ENCODE data around the gene TMTC1. TPM values are rescaled to one million over a fixed set of nuclear protein-coding genes. Genes with fewer than 3 reads are reported as not detected.

The TMTC1 gene
- total and polyA plus RNA-seq, 5 donors from 2014 or later: not detected

- H3K4me3 ChIP-seq (ENCODE audit: low read depth, low read length): no peak overlapping the region
- no peaks in the 10 kb centered on the region for H3K9me3 Mint-ChIP-seq
- H3K36me3 ChIP-seq (ENCODE audit: control insufficient read depth, insufficient read depth, low read length): no peaks in the 10 kb centered on the region
- no peak overlapping the region for H3K27ac ChIP-seq (ENCODE audit: insufficient read depth, low read length, poor library complexity, severe bottlenecking)
- no peaks in the 10 kb centered on the region for H3K9me3 ChIP-seq (ENCODE audit: control insufficient read depth in 2 of 2, low read length in 2 of 2)
- ATAC-seq (ENCODE audit: low read depth in 2 of 2) (no peak), DNase-seq (no peak)
- H3K4me1 ChIP-seq (ENCODE audit: control insufficient read depth, insufficient read depth, low read length, poor library complexity, severe bottlenecking): no peaks in the 10 kb centered on the region
- H3K4me1 Mint-ChIP-seq: no peaks in the 10 kb centered on the region
- no peak overlapping the region for H3K4me3 Mint-ChIP-seq
- H3K27me3 Mint-ChIP-seq: peaks cover 8% of the 10 kb centered on the region
- H3K27me3 ChIP-seq (ENCODE audit: control insufficient read depth, insufficient read depth, low read length): peaks cover 3% of the 10 kb centered on the region
- H3K27ac Mint-ChIP-seq: no peak overlapping the region
- H3K36me3 Mint-ChIP-seq: no peaks in the 10 kb centered on the region
Measured at GRCh38 chr12:29546000-29546399, 237.7 kb downstream of the TMTC1 start.

GRCh38 chr12:29545102-29545467, 238.7 kb downstream of the TMTC1 start:
- ATAC-seq (ENCODE audit: low read depth in 2 of 2) (no peak), DNase-seq (no peak)
- Mint-ChIP-seq H3K4me3 (no peak overlapping the region), H3K36me3 (no peaks in the 10 kb centered on the region), H3K27me3 (peaks cover 9% of the 10 kb centered on the region), H3K27ac (no peak overlapping the region), H3K9me3 (no peaks in the 10 kb centered on the region), H3K4me1 (no peaks in the 10 kb centered on the region)
- Histone ChIP-seq H3K36me3 (ENCODE audit: control insufficient read depth, insufficient read depth, low read length) (no peaks in the 10 kb centered on the region), H3K4me3 (ENCODE audit: low read depth, low read length) (no peak overlapping the region), H3K27ac (ENCODE audit: insufficient read depth, low read length, poor library complexity, severe bottlenecking) (no peak overlapping the region), H3K9me3 (ENCODE audit: control insufficient read depth in 2 of 2, low read length in 2 of 2) (no peaks in the 10 kb centered on the region), H3K4me1 (ENCODE audit: control insufficient read depth, insufficient read depth, low read length, poor library complexity, severe bottlenecking) (no peaks in the 10 kb centered on the region), H3K27me3 (ENCODE audit: control insufficient read depth, insufficient read depth, low read length) (peaks cover 3% of the 10 kb centered on the region)

DNA sequence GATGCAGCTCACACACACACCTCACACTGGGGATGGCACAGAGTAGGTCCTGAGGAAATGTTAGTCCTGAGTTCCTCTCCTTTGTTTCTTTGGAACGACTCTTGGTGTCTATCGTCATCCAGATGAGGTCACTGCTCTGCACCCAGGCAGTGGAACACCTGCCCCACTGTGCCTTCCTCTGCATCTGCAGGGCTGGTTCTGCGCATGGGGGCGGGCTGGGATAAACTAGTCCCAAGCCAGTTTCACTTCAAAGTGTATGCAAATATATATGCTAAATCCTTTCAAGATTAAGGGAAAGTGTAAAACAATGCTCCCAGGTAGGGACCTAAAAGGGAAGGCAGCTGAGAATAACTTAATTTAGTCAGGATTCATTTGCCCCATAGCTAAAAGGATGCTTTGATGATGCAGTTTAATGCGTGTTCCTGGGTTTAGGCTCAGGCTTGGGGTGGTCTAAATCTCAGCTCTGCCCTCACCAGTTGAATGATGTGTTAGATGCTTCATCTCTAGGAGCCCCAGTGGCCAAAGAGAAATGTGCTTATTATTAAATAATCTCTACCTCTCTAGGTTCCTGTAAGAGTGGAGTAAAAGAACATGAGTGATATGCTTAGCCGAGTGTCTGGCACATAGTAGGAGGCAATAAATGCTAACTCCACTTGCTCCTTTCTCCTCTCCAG, 239.2 kb downstream of the TMTC1 start:
- peaks cover 7% of the 10 kb centered on the region for H3K27me3 ChIP-seq (ENCODE audit: control insufficient read depth, insufficient read depth, low read length)
- Mint-ChIP-seq H3K9me3 (no peaks in the 10 kb centered on the region), H3K4me1 (no peaks in the 10 kb centered on the region), H3K27me3 (peaks cover 14% of the 10 kb centered on the region), H3K36me3 (no peaks in the 10 kb centered on the region), H3K27ac (no peak overlapping the region), H3K4me3 (no peak overlapping the region)
- H3K4me1 ChIP-seq (ENCODE audit: control insufficient read depth, insufficient read depth, low read length, poor library complexity, severe bottlenecking): no peaks in the 10 kb centered on the region
- H3K9me3 ChIP-seq (ENCODE audit: control insufficient read depth in 2 of 2, low read length in 2 of 2): no peaks in the 10 kb centered on the region
- no peak overlapping the region for H3K4me3 ChIP-seq (ENCODE audit: low read depth, low read length)
- ATAC-seq (ENCODE audit: low read depth in 2 of 2) (no peak), DNase-seq (no peak)
- no peak overlapping the region for H3K27ac ChIP-seq (ENCODE audit: insufficient read depth, low read length, poor library complexity, severe bottlenecking)
- H3K36me3 ChIP-seq (ENCODE audit: control insufficient read depth, insufficient read depth, low read length): no peaks in the 10 kb centered on the region

GRCh38 chr12:29543036-29543435, 240.7 kb downstream of the TMTC1 start:
- Mint-ChIP-seq H3K9me3 (no peaks in the 10 kb centered on the region), H3K4me1 (no peaks in the 10 kb centered on the region), H3K36me3 (no peaks in the 10 kb centered on the region), H3K4me3 (no peak overlapping the region), H3K27me3 (peaks cover 15% of the 10 kb centered on the region), H3K27ac (no peak overlapping the region)
- H3K4me1 ChIP-seq (ENCODE audit: control insufficient read depth, insufficient read depth, low read length, poor library complexity, severe bottlenecking): no peaks in the 10 kb centered on the region
- DNase-seq: no peak
- no peak for ATAC-seq (ENCODE audit: low read depth in 2 of 2)
- no peak overlapping the region for H3K4me3 ChIP-seq (ENCODE audit: low read depth, low read length)
- no peaks in the 10 kb centered on the region for H3K9me3 ChIP-seq (ENCODE audit: control insufficient read depth in 2 of 2, low read length in 2 of 2)
- no peaks in the 10 kb centered on the region for H3K36me3 ChIP-seq (ENCODE audit: control insufficient read depth, insufficient read depth, low read length)
- H3K27ac ChIP-seq (ENCODE audit: insufficient read depth, low read length, poor library complexity, severe bottlenecking): no peak overlapping the region
- H3K27me3 ChIP-seq (ENCODE audit: control insufficient read depth, insufficient read depth, low read length): peaks cover 7% of the 10 kb centered on the region

GRCh38 chr12:29537298-29537697, 246.4 kb downstream of the TMTC1 start:
- DNase-seq (no peak), ATAC-seq (ENCODE audit: low read depth in 2 of 2) (no peak)
- no peak overlapping the region for H3K27ac ChIP-seq (ENCODE audit: insufficient read depth, low read length, poor library complexity, severe bottlenecking)
- Mint-ChIP-seq H3K9me3 (no peaks in the 10 kb centered on the region), H3K4me1 (no peaks in the 10 kb centered on the region), H3K36me3 (no peaks in the 10 kb centered on the region), H3K27me3 (peaks cover 7% of the 10 kb centered on the region), H3K27ac (no peak overlapping the region), H3K4me3 (no peak overlapping the region)
- no peak overlapping the region for H3K4me3 ChIP-seq (ENCODE audit: low read depth, low read length)
- H3K9me3 ChIP-seq (ENCODE audit: control insufficient read depth in 2 of 2, low read length in 2 of 2): no peaks in the 10 kb centered on the region
- H3K4me1 ChIP-seq (ENCODE audit: control insufficient read depth, insufficient read depth, low read length, poor library complexity, severe bottlenecking): no peaks in the 10 kb centered on the region
- peaks cover 5% of the 10 kb centered on the region for H3K27me3 ChIP-seq (ENCODE audit: control insufficient read depth, insufficient read depth, low read length)
- H3K36me3 ChIP-seq (ENCODE audit: control insufficient read depth, insufficient read depth, low read length): no peaks in the 10 kb centered on the region

DNA sequence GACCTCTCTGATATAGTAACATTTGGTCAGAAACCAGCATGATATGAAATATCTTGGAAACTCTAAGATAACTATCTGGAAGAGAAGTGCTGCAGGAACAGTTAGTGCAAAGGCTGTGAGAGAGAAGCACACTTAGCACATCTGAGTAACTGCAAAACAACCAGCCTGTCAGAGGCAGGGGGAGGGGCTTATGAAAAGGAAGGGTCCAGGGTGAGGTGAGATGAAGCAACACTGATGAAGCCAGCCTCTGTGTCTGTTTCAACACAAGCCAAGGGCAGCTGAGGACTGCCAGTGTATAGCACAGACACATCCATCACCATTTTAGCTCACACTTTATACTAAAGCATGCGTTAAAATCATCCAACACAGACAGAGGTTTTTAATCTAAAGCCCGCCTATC, 248.8 kb downstream of the TMTC1 start:
- peaks cover 9% of the 10 kb centered on the region for H3K27me3 Mint-ChIP-seq

GRCh38 chr12:29533815-29534489, 249.8 kb downstream of the TMTC1 start:
- no peaks in the 10 kb centered on the region for H3K36me3 ChIP-seq (ENCODE audit: control insufficient read depth, insufficient read depth, low read length)
- H3K27me3 ChIP-seq (ENCODE audit: control insufficient read depth, insufficient read depth, low read length): peaks cover 2% of the 10 kb centered on the region
- H3K9me3 Mint-ChIP-seq: no peaks in the 10 kb centered on the region
- peaks cover 4% of the 10 kb centered on the region for H3K27me3 Mint-ChIP-seq
- no peaks in the 10 kb centered on the region for H3K36me3 Mint-ChIP-seq
- no peak overlapping the region for H3K27ac Mint-ChIP-seq
- no peak overlapping the region for H3K4me3 Mint-ChIP-seq
- DNase-seq: no peak
- H3K4me3 ChIP-seq (ENCODE audit: low read depth, low read length): no peak overlapping the region
- H3K4me1 ChIP-seq (ENCODE audit: control insufficient read depth, insufficient read depth, low read length, poor library complexity, severe bottlenecking): no peaks in the 10 kb centered on the region
- ATAC-seq (ENCODE audit: low read depth in 2 of 2): no peak
- H3K9me3 ChIP-seq (ENCODE audit: control insufficient read depth in 2 of 2, low read length in 2 of 2): no peaks in the 10 kb centered on the region
- no peak overlapping the region for H3K27ac ChIP-seq (ENCODE audit: insufficient read depth, low read length, poor library complexity, severe bottlenecking)
- no peaks in the 10 kb centered on the region for H3K4me1 Mint-ChIP-seq

More for the DNA sequence above, 248.8 kb downstream of the TMTC1 start:
- H3K27ac ChIP-seq (ENCODE audit: insufficient read depth, low read length, poor library complexity, severe bottlenecking): no peak overlapping the region
- no peak overlapping the region for H3K27ac Mint-ChIP-seq
- no peak overlapping the region for H3K4me3 Mint-ChIP-seq
- H3K4me3 ChIP-seq (ENCODE audit: low read depth, low read length): no peak overlapping the region
- no peaks in the 10 kb centered on the region for H3K4me1 Mint-ChIP-seq
- no peaks in the 10 kb centered on the region for H3K36me3 Mint-ChIP-seq
- no peaks in the 10 kb centered on the region for H3K9me3 Mint-ChIP-seq
- DNase-seq: no peak
- no peaks in the 10 kb centered on the region for H3K9me3 ChIP-seq (ENCODE audit: control insufficient read depth in 2 of 2, low read length in 2 of 2)
- peaks cover 6% of the 10 kb centered on the region for H3K27me3 ChIP-seq (ENCODE audit: control insufficient read depth, insufficient read depth, low read length)
- H3K4me1 ChIP-seq (ENCODE audit: control insufficient read depth, insufficient read depth, low read length, poor library complexity, severe bottlenecking): no peaks in the 10 kb centered on the region
- H3K36me3 ChIP-seq (ENCODE audit: control insufficient read depth, insufficient read depth, low read length): no peaks in the 10 kb centered on the region
- ATAC-seq (ENCODE audit: low read depth in 2 of 2): no peak

- Histone ChIP-seq H3K27me3 (ENCODE audit: control insufficient read depth, insufficient read depth, low read length) (peaks cover 2% of the 10 kb centered on the region), H3K4me1 (ENCODE audit: control insufficient read depth, insufficient read depth, low read length, poor library complexity, severe bottlenecking) (no peaks in the 10 kb centered on the region), H3K36me3 (ENCODE audit: control insufficient read depth, insufficient read depth, low read length) (no peaks in the 10 kb centered on the region), H3K9me3 (ENCODE audit: control insufficient read depth in 2 of 2, low read length in 2 of 2) (no peaks in the 10 kb centered on the region), H3K27ac (ENCODE audit: insufficient read depth, low read length, poor library complexity, severe bottlenecking) (no peak overlapping the region), H3K4me3 (ENCODE audit: low read depth, low read length) (no peak overlapping the region)
- H3K36me3 Mint-ChIP-seq: no peaks in the 10 kb centered on the region
- no peak overlapping the region for H3K4me3 Mint-ChIP-seq
- DNase-seq (no peak), ATAC-seq (ENCODE audit: low read depth in 2 of 2) (no peak)
- H3K4me1 Mint-ChIP-seq: no peaks in the 10 kb centered on the region
- H3K9me3 Mint-ChIP-seq: no peaks in the 10 kb centered on the region
- H3K27ac Mint-ChIP-seq: no peak overlapping the region
- peaks cover 9% of the 10 kb centered on the region for H3K27me3 Mint-ChIP-seq
Measured at GRCh38 chr12:29531471-29531870, 252.3 kb downstream of the TMTC1 start.
